CD4-positive, alpha-beta T cell treated with Interleukin-12 subunit alpha and Interleukin-12 subunit beta, for 1 hour (primary cell): ENCODE data around the gene TET2.
A peak's percentile ranks its signal among the peaks of the same experiment; 100 is the strongest.

Source experiments
- DNase-seq: peaks from one replicate; pipeline ENCODE4 v3.0.0-alpha.2; 2020

The TET2 gene

GRCh38 chr4:105186701-105187161, 40.1 kb downstream of the TET2 start:
- DNase-seq, result no peak

- no peak for DNase-seq
Observed at GRCh38 chr4:105189855-105190650, 43.4 kb downstream of the TET2 start.

- peak; percentile 8 for DNase-seq
Observed at GRCh38 chr4:105191621-105192210, 45.0 kb downstream of the TET2 start.

GRCh38 chr4:105192474-105192873, 45.8 kb downstream of the TET2 start:
- no peak for DNase-seq

GRCh38 chr4:105192910-105193309, 46.2 kb downstream of the TET2 start:
- DNase-seq, result no peak

- no peak for DNase-seq
Observed at GRCh38 chr4:105193536-105193935, 46.9 kb downstream of the TET2 start.

GRCh38 chr4:105194328-105195231, 47.9 kb downstream of the TET2 start:
- no peak for DNase-seq

GRCh38 chr4:105196523-105197145, 50.0 kb downstream of the TET2 start:
- no peak for DNase-seq

- DNase-seq, result no peak
Observed at GRCh38 chr4:105197777-105198176, 51.1 kb downstream of the TET2 start.

GRCh38 chr4:105198541-105198940, 51.9 kb downstream of the TET2 start:
- DNase-seq, result no peak

- DNase-seq, result no peak
Observed at GRCh38 chr4:105206214-105206613, 59.5 kb downstream of the TET2 start.

- no peak for DNase-seq
Observed at GRCh38 chr4:105207386-105207785, 60.7 kb downstream of the TET2 start.

- no peak for DNase-seq
Observed at GRCh38 chr4:105208561-105208960, 61.9 kb downstream of the TET2 start.

GRCh38 chr4:105210916-105211315, 64.2 kb downstream of the TET2 start:
- DNase-seq, result no peak

GRCh38 chr4:105215609-105216313, 69.1 kb downstream of the TET2 start:
- DNase-seq, result no peak

- DNase-seq, result no peak
Observed at GRCh38 chr4:105225500-105225899, 78.8 kb downstream of the TET2 start.

GRCh38 chr4:105227054-105227453, 80.4 kb downstream of the TET2 start:
- no peak for DNase-seq

- DNase-seq, result no peak
Observed at GRCh38 chr4:105230287-105230686, 83.6 kb downstream of the TET2 start.

- no peak for DNase-seq
Observed at GRCh38 chr4:105232374-105232773, 85.7 kb downstream of the TET2 start.

- DNase-seq, result no peak
Observed at GRCh38 chr4:105234582-105234981, 87.9 kb downstream of the TET2 start.

- no peak for DNase-seq
Observed at GRCh38 chr4:105236202-105236915, 89.7 kb downstream of the TET2 start.

- no peak for DNase-seq
Observed at GRCh38 chr4:105236916-105237311, 90.2 kb downstream of the TET2 start.
